Stimulated activated CD4-positive, alpha-beta T cell treated with anti-CD3 and anti-CD28 coated beads, Interleukin-2, amount 100 ng/mL, for 48 hours (primary cell): ENCODE measurements around the gene WNT3A.
"Not testable (repeated sequence)": the region's sequence is repeated elsewhere in the genome, so short reads cannot be mapped to it uniquely, and the experiment has no call there.

Source experiments
- DNase-seq, 2 donors: peaks; one replicate each; pipeline ENCODE4 v3.0.0-alpha.2; 2020

The WNT3A gene

GRCh38 chr1:228011721-228012311 is 5.0 kb downstream of the WNT3A start:
- DNase-seq = no peak

- no peak for DNase-seq
Observed at GRCh38 chr1:228012555-228012954, 5.8 kb downstream of the WNT3A start.

DNA sequence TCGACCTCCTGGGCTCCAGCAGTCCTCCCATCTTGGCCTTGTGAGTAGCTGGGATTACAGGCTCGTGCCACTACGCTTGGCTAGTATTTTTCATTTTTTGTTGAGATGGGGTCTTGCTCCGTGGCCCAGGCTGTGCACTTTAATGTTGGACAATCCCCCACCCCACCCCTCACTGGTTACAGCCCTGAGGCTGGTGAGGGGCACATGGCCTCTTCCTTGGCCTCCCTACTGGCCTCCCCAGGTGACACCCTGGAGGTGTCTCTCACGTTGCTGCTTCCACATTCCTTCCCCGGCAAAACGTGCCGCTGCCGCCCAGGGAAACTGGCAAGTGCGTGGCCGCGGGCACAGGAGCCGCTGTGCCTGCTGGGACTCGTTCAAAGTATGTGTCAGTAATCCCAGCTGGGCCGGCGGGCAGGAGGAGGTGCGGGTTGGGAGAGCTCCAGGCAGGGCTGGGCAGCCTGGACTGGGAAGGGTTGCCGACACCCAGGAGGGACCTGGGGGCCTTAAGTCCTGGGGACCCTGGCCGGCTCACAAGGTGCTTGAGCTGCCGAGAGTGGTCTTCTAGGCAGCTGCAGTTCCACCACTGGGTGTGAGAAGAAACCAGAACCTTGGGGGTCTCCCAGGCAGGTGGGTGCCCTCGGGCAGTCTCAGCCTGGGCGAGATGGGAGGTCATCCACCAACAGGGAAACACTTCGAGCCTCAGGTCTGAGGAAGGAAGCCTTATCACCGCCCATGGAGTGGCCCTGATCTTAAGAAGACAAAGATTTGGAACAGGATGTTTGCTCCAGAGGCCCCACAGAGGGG is 6.5 kb downstream of the WNT3A start:
- no peak for DNase-seq

DNA sequence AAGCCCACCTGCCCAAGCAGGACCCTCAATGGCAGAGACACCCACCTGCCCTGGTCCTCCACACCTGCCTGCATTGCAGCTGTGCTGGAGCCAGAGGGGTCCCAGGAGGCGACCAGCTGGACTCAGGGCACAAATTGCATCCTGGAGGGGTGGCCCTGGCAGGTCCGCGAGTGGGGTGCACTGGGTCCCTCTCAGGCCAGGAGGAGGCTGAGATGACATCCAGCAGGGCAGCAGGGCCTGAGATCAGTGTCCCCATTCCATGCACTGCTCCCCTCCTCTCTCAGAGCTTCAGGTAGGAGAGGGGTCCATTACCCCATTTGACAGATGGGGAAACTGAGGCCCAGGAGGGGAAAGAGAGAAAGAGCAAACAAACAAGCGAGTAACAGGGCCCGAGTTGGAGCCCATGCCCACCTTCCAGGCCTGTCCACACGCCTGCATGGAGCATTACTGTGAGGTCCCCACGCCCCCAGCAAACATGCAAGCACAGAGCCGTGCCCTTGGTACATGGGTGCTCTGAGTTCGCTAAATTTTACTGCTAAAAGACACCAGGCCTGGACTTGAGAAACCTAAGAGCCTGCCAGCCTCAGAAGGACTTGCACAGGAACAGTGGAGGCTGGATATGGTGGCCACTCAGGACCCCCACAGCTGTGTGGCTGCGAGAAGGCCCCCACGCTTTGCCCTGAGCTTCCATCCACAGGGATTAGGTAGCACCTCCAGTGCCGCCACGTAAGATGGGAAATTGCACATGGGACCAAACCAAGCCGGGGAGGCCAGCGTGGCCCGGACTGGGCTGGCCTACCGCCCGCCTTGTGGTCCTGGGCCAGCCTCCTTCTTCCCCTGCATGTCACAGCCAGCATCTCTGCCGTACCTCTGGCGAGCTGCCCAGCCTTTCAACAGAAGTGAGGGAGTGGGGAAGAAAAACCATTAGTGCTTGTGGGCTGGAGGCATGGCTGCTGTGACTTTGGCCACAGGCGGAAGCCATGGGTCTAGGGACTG is 7.4 kb downstream of the WNT3A start:
- DNase-seq = no peak

GRCh38 chr1:228015276-228016180 is 8.7 kb downstream of the WNT3A start:
- DNase-seq = no peak

GRCh38 chr1:228016181-228016510 is 9.3 kb downstream of the WNT3A start:
- DNase-seq = no peak

GRCh38 chr1:228016653-228017355 is 10.0 kb downstream of the WNT3A start:
- no peak for DNase-seq

- no peak for DNase-seq
Observed at GRCh38 chr1:228017356-228018124, 10.7 kb downstream of the WNT3A start.

- no peak for DNase-seq
Observed at GRCh38 chr1:228018125-228018398, 11.3 kb downstream of the WNT3A start.

DNA sequence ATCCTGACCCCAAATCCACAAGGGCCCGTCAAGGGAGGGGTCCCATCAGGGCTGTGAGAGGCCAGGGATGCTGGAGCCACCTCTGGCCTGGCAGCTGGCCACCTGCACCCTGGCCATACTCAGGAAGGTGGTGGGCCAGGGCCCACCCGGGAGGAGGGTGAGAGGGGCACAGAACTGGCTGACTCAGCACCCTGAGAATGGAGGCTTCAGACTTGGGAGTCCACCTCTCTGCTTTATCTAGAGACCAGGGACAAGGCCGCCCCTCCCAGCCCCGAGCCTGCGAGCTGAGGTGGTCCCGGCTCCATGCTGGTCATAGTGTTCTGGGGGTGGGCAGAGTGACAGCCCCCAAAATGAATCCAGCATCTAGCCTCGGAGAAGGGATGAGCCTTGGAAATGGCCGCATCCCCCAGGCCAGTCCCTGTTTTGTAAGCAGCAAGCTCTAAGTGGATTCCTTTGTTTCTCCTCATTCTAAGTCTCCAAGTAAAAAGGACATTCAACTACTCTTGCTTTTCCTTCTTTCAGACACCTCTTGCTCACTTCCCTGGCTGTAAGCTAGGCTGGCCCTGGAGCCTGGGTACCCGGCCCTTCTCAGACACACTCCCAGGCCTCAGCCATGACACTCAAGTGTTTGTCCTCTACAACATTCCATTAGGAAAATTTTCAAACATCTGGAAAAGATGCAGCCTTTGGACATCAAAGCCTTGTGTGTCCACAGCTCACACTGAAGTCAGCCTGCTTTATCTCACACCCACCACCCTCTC is 12.3 kb downstream of the WNT3A start:
- no peak for DNase-seq

DNA sequence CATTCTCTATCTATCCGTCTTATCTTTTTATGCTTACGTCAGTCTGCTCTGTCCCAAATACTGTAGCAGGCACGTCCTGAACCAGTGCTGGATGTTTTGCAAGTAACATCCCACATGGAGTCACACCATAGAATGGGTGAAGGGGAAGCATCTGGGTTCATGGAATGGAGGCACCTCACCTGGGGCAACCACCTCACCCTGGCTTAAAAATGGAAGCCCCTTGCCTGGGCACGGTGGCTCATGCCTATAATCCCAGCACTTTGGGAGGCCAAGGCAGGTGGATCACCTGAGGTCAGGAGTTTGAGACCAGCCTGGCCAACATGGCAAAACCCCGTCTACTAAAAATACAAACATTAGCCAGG is 12.9 kb downstream of the WNT3A start:
- DNase-seq = not testable (repeated sequence)

DNA sequence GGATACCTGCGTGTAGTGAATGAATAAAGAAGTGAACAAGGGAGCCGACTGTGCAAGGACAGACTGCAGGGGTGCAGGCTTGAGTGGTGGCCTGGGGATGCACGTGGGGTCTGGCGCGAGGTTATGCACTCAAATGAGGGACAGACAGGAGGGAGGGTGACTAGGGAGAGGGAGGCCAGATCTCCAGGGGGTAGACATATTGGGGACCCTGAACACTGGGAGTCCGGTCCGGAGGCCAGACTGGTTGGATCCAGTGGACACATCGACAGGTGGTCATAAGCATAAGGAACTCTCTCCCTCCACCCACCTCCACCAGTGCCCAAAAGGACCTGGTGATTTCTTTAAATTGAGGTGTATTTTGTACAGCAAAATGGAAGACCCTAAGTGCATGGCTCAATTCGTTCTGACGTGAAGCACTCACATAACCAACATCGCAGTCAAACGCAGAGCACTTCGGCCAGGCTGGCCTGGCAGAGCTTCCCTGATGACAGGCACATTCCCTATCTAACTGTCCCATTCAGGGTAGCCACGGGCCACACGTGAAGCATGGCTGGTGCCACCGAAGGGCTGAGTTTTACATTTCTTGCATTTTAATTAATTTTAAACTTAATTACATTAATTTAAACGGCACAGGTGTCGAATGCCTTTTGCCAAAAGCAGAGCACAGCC is 14.0 kb downstream of the WNT3A start:
- DNase-seq = no peak

- DNase-seq = no peak
Observed at GRCh38 chr1:228021355-228022030, 14.7 kb downstream of the WNT3A start.

DNA sequence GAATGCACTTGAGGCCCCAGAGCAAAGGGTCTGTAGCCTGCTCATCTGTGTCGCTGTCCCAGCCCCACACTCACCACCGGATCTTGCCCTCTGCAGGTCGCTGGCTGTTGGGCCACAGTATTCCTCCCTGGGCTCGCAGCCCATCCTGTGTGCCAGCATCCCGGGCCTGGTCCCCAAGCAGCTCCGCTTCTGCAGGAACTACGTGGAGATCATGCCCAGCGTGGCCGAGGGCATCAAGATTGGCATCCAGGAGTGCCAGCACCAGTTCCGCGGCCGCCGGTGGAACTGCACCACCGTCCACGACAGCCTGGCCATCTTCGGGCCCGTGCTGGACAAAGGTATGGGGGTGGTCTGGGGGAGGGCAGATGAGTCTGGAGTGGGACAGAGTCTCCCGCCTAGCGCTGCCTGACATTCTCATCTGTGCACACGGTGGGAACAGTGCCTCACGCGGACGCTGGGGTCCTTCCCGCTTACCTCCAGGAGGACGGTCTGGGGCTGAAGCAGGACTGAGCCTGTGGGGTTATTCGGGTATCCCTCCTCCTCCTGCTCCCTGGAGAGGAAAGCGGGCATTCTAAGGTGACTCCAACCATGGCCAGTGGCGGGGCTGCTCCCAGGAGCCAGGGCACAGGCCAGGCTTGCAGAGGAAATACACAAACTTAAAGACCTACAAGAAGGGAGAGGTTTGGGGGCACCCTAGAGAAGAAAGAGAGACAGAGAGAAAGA is 15.9 kb downstream of the WNT3A start:
- DNase-seq = no peak

DNA sequence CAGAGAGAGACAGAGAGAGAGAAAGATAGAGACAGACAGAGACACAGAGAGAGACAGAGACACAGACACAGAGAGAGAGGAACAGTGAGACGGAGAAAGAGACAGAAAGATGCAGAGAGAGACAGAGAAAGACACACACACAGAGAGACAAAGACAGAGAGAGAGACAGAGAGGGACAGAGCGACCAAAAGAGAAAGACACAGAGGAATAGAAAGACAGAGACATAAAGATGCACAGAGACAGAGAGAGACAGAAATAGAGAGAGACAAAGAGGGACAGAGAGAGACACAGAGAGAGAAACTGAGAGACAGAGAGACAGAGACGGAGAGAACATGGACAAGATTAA is 16.5 kb downstream of the WNT3A start:
- DNase-seq = no peak

GRCh38 chr1:228029281-228029680 is 22.5 kb downstream of the WNT3A start:
- DNase-seq = no peak

DNA sequence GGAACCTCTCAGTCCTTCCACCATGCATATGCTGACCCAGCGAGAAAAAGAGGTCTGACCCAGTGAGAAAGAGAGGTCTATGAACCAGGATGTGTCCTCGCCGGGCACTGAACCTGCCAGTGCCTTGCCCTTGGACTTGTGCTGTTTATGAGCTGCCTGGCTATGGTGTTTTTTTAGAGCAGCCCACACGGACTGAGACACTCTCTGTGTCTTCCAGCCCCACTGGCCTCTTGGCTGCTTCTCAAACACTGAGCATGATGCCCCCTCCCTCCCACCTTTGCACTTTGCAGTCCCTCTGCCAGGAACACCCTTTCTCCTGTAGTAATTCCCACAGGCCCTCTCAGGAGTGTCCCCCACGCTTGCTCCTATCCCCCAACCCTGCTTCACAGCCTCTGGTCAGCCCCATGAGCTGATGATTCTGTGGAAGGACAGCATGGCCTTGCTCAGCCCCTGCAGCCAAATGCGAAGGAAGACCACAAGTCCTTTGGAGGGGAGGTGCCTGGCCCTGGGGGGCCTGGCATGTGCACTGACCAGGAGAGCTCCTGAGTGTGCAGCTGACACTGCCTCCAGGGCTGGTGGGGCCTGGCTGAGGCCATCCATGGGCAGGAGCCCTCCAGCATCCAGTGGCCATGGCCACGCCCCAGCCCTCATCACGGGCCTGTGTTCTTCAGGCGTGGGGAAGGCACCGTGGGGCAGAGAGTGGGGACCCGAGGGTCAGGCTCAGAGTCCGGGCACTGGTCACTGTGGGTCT is 23.8 kb downstream of the WNT3A start:
- no peak for DNase-seq
